Stimulated activated CD8-positive, alpha-beta memory T cell treated with anti-CD3 and anti-CD28 coated beads, Interleukin-2, amount 100 ng/mL, for 1 hour (primary cell): ENCODE measurements around the gene SPTBN1.

Experiments
- DNase-seq, 2 donors: peaks; one replicate each; pipeline ENCODE4 v3.0.0-alpha.2; 2020; ENCODE audit warnings: low read depth in 2 of 2

Gene SPTBN1

GRCh38 chr2:54434229-54434628 is 21.9 kb upstream of the SPTBN1 start:
- DNase-seq: no peak

DNA sequence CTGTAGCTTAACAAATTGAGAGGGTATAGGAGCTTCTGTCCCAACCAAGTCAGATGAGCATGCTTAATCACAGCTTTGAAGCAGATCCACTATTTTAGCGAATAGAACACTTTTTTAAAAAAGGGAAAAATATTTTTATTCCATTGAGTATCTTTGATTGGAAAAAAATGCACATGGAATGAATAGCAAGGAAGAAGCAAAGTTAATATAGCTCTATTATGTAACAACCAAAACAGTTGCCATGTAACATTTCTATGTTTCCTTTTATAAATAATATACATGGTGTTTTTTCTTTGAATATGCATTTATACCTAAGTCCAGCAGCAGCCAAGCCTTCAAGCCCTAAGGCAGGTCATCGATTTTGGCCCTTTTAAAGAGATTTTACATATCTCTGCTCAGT is 21.4 kb upstream of the SPTBN1 start:
- DNase-seq: no peak

DNA sequence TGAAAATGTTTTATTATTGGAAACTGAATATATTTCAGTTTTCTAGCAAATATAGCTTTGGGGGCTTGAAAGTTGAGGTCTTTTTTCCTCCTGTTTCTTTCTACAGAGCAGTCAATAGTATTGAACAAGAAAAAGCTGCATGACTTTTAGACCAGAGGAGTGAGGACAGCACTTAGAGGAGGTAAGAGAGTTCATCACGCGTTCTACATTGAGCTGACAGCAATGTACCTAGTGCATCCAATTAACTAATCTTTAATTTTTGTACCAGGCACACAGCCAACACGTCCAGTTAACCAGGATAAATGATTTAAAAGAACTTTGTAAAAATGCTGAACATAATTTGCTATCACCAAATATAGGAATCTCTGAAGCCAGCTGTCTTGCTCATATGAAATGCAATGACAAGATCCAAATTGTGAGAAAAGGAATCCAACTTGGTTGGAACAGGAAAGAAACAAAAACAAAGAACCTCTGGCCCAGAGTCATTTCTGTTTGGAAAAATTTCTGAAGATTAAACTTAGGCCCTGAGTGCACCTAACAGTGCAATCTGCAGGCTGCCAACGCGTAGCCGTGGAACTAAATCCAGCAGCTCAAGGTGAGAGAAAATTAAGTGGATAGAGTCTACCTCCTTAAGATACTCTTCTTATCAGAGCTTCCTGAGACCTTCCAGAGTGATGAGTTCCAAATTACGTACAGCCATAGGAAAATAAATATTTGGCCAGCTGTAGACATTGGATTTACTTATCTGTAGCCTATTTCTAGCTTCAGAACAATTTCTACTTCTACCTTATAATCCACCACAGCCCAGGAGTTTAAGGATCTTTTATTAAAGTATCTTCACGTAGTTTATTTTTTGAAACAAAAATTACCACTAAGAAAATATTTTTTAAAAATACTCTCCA is 20.6 kb upstream of the SPTBN1 start:
- no peak for DNase-seq

DNA sequence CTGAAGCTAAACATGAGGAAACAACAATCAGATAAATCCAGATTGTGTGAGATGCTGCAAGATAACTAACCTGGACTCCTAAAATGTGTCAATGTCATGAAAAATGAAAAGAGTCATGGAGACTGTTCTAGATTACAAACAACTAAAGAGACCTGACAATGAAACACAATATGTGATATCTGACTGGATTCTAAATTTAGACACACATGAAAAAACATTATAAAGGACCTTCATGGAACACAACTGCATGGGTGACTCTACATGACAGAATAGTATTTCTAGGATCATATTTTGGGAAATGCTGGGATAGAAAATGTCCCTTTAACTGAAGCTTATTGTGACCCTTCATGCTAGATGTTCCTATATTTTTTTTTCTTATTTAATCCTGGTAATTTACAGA is 18.5 kb upstream of the SPTBN1 start:
- DNase-seq: no peak

DNA sequence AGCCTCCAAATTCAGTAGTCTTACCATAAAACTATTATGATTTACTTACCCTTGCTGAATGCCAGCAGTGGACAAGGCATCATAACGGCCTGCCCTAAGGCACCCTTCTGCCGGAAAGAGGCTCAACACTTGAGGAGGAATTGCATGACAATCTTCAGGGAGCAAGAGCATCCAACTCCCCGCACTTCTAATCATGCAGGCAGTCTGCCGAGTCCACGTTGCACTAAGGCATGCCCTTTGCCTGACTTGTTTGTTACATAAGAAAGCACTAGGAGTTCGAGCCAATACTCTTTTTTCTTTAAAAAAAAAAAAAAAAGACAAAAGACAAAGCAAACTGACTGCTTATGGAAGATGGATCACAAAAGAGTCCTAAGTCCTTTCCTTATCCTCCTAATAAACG is 17.9 kb upstream of the SPTBN1 start:
- DNase-seq: no peak

DNA sequence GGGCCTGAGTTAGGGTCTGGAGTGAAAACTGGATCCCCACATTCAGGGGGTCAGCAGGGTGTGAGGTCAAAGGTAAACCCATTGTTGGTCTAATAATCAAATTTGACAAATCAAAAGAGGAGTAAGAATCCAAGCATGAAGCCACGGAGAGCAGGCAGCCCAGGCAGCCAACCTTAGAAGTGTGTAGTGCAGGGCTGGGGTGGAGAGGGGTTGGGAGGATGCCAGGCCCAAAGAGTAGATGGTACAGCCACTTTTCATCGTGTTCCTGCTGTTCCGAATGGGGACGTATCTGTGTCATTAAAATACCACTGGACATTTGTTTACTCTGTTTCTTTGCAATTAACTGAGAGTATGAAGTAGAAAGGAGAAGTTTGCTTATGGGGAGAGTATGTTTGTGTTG is 16.5 kb upstream of the SPTBN1 start:
- no peak for DNase-seq

DNA sequence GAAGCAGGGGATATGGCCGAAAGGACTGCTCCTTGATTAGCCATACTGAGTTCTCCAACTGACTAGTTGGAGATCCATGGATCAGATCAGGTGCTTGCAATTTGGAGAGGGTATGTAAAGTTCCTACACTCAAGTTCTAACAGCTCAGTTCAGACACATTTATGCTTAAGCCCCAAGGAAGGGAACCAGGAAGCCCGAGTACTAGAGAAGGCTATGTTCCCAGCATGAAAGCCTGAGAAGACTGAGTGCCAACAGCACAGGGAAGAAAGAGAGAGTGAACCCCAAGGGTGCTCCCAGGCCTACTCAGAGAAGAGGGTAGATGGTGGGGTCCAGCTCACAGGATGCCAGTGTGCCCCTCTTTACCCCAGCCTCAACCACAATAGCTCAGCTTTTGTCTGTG is 16.1 kb upstream of the SPTBN1 start:
- DNase-seq: no peak

DNA sequence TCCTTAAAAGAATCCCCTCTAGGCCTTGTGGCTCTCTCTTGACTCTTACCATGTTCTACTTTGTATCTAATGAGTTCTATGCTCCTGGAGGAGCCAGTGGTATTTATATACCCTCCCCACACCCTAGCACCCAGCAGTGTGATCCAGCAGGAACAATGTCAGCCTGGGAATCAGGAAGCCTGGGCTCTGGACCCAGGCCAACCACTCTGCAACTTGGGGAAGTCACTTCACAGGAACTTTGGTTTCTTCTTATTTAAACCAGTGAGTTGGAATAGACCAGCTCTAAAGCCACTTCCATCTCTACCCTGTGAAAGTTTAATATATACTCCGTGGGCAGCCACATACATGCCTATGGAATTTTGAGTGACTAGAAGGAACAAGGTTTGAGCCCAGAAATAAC is 11.6 kb upstream of the SPTBN1 start:
- no peak for DNase-seq

- DNase-seq: no peak
Measured at GRCh38 chr2:54446122-54446521, 10.0 kb upstream of the SPTBN1 start.

DNA sequence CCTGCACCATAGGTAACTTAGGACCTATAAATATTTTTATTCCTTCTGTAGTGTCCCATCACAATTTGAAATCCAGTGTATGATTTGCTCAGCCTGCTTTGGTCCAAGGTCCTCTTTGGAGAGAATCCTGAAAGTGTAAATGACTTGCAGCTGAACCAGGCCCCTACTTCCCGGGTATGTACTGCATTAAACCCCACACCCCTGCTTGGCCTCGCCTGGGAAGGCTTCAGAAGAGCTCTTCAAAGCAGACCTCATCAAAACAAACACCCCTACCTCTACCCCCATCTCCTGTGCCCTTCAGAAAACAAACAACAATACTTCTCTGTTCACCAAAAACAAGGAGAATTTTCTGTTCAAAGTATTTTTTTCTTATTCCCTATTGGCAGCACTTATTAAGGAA is 9.5 kb upstream of the SPTBN1 start:
- no peak for DNase-seq

GRCh38 chr2:54454548-54455130 is 1.5 kb upstream of the SPTBN1 start:
- DNase-seq: no peak

GRCh38 chr2:54455131-54455562 is 980 bp upstream of the SPTBN1 start:
- DNase-seq: no peak

DNA sequence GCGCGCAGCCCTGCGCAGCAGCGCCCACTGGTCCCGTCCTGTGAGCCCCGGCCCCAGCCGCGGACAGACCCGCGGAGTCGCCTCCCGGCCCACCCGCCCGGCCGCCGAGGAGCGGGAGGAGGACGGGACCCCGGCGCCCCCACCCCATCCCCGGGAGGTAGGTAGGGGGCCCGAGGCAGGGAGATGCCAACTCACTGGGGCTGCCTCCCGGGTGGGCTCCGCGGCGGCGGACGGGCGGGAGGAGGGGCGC is 160 bp downstream of the SPTBN1 start:
- no peak for DNase-seq

GRCh38 chr2:54456612-54457322 is 640 bp downstream of the SPTBN1 start:
- DNase-seq: no peak

DNA sequence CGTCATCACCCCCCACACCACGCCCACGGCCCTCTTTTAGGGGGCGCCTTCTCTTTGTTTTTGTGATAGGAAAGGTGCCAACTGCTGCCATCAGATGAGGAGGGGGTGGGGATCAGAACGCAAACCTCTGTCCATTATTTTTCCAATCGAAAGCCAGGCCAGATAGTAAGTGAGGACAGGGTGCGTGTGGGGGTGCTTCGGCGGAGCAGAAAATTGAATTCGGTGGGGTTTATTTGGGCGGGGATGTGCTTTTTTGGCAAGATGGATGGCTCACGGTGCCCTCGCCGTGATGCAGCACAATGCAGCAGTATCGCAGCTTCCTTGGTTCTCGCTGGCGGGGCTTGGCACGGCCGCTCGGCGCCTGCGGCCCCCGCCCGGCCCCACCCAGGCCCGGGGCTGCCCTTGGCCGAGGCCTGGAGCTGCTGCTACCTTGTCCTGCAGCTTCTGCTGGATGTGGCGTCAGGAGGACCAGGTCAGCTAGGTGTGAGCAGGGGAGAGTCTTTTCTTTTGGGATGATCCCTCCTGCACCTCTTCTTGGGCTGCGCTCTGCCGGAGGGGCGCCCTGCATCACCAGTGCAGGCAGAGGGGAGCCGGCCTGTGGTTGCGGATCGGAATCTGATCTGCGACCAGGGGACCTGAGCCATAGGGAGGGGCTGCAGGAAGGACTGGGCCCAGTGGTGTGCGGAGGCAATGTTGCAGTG is 1.3 kb downstream of the SPTBN1 start:
- no peak for DNase-seq

DNA sequence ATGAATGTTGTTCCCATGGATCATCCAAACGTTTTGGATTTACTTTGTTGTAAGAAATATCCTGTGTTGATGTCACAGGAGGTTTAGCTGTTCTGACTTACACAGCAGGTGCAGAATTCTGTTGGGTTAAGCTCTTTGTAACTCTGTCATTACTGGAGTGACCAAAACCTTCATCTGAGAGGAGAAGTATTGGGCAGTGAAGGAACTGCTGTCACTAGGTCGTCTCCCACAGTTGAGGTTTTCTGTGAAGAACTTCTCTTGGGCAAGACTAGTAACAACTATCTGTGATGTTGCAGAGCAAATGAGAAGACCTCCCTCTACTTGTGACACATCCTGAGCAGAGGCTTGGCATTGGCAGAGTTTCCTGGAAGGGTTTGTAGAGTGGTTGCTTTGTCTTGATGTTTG is 2.9 kb downstream of the SPTBN1 start:
- DNase-seq: no peak

- DNase-seq: no peak
Measured at GRCh38 chr2:54461261-54461660, 5.1 kb downstream of the SPTBN1 start.

GRCh38 chr2:54464341-54464740 is 8.2 kb downstream of the SPTBN1 start:
- DNase-seq: no peak

DNA sequence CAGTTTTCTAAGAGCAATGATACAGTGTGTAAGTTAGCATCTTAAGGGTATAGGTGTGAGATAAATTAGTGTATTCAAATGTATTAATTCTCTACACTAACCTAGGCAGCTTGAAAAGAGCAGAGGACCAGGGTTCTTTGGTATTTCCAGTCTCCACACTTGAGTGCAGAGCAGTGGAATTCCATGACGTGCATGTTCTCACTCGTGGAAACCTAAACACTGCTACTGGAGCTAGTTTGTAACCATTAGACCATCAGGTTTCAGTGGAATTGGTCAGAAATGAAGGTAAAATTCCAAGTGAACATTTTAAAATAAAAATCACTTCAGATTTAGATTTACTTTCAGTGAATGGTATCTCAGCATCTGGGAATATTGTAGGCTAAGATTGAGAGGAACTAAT is 9.0 kb downstream of the SPTBN1 start:
- no peak for DNase-seq

- no peak for DNase-seq
Measured at GRCh38 chr2:54466870-54467269, 10.7 kb downstream of the SPTBN1 start.

DNA sequence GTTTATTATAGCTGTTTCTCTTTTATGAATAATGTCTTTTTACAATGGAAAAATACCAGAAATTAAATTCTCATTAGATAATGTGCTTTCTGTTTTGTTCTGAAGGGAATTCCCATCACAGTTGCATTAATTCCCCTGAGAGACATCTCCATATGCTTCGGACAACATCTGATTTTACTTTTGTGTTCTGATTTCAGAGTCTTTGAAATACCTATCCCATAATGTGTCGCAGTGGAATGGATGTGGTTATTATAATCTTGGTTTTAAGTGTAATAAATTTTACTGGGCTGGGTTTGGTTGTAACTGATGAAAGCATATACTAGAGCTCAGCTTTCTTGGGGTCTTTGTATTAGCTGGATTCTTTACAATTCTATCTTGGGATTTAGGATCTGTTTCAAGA is 12.5 kb downstream of the SPTBN1 start:
- DNase-seq: no peak

GRCh38 chr2:54469484-54470053 is 13.4 kb downstream of the SPTBN1 start:
- DNase-seq: no peak
